ENCODE data around the gene LTB4R2.

Gene LTB4R2

DNA sequence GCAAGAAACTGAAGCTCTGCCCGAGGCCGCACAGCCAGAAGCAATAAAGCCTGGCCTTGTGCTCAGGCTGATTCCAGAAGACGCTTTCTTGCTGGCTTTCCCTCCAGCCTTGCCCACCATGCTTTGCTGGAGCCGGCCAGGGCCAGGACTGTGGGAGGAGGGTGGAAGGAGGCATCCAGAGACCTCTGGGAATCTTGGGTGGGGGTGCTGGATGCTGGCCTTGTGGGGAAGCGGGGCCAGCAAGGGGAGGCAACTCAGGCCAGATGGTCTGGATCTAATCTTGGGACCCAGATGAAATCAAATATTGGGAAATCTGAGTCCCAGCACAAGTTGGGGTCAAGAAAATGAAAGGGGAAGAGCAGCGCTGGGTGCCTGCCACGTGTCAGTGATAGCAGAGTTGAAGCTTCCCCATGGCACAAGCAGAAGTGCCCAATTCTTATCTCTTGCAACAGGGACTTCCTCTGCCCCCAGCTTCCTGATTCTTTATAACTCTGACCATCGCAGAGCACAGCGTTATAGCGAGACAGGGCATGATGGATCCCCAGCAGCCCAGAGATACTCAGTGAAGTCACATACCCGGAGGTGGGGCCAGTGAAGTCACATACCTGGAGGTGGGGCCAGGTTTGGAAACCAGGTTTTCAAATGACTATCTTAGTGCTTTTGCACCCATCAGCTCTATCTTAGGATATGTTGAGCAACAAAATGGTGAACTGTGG, 32.2 kb upstream of the LTB4R2 start:
- no peak for FAIRE-seq

DNA sequence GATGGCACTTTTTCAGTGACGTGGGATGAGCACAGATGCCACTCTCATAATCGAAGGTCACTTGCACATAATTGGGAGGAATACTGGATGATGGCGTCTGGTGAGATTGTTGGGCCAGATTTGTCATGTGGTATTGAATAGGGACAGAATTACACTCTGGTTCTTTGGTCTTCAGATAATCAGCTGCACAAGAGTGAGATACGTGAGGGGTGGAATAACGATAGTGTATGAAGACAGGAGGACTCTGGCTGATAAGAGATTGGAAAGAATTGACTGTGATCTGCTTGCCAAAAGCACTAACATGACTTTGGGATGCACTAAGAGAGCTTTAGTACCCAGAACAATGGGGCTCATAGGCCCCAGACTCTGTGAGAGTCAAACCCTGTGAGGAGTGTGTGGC, 31.5 kb upstream of the LTB4R2 start:
- FAIRE-seq, result no peak

DNA sequence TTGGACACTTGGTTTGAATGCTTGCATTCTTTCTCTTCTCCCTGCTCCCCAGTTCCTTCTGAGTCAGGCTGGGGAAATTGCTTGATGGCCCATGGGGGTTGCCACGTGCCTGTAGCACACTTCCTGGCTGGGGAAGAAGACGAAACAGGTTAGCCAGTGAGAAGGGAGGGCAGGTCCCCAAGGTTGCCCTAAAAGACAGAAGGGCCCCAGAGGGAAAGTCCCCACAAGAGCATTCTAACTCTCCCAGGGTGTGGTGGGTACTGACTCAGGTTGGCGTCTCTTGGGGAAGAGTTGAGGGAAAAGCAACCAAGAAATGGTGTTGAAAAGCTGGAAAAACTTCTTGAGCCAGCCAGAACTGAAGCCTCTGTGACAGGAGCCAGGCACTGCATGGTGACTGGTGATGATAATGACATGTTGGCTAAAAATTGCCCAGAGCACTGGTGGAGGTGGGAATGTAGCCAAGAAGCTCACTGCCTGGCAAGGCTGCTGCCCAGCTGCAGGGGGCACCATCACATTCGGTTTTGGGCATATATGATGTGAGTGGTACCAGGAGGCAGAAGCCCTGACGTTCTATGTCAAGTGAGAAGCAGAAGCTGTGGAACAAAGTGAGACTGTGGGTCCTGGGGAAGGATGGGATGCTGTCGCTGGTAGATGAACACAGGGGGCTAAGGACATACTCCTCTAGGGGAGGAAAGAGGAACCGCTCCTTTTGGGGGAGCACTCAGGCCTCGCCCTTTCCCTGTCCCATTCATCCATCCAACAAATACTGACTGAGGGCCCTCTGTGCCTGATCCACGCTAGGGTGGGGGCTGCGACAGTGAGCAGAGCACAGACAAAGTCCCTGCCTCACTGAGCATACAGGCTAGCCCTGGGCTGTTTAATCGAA, 30.4 kb upstream of the LTB4R2 start:
- no peak for FAIRE-seq

GRCh38 chr14:24280797-24281460, 29.0 kb upstream of the LTB4R2 start:
- FAIRE-seq, result no peak

DNA sequence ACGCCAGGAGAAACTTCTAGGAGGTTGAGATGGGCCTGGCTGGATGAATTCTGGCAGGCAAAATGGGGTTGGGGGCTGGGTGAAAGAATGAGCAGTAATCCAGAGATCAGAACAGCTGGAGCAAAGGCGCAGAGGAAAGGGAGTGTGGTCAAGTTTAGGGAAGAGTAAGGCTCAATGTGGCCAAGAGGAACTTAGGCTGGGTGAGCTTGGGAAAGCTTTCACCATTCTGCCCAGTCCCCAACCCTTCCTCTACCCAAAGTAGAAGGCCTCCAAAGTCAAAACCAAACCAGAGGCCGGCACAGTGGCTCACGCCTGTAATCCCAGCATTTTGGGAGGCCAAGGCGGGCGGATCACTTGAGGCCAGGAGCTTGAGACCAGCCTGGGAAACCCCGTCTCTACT, 28.3 kb upstream of the LTB4R2 start:
- FAIRE-seq, result no peak

DNA sequence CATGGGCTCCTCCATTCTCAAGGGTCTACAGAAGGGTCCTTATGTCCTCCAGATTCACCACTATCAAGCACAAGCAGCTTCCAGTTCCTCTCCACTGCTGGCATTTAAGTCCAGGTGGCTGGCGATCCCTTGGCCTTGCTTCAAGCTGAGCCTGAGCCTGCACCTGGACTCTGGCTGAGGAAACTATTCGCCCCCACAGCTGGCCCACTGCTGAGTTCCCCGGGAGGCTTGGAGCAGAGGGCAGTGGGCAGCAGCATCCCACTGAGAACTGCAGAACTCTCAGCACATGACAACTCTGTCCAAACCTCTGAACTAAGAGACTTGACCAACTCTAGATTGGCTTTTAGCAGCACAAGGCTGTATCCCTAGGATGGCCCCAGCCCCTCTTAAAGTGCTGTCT, 27.2 kb upstream of the LTB4R2 start:
- FAIRE-seq, result no peak

DNA sequence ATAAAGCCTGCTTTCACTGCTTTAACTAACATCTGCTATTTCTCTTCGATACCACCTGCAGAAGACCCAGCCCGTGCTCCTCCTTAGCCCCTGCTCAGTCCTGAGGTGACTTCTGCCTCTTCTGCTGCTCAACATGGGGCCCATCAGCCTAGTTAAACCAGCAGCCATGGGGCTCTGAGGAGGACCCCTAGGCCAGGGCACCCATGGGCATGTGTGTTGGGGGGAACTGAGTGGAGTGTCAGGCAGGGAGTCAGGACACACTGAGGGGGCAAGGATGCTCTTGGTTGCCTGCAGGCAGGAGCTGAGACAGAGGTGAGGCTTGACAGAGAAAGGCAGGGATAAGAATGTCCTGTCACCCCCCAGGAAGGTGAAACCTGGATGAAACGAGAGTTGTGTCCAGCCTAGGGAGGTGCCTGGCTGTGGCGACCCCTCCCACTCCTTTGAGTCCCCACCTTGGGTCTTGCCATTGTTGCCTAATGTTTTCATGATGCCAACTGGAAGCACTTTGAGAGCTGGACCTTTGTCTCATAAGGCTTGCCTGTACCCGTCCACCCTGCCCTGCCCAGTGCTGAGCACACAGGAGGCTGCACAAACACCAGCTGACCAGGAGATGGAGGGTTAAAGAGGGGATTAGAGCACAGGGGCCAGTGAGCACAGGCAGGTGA, 26.0 kb upstream of the LTB4R2 start:
- FAIRE-seq, result no peak

DNA sequence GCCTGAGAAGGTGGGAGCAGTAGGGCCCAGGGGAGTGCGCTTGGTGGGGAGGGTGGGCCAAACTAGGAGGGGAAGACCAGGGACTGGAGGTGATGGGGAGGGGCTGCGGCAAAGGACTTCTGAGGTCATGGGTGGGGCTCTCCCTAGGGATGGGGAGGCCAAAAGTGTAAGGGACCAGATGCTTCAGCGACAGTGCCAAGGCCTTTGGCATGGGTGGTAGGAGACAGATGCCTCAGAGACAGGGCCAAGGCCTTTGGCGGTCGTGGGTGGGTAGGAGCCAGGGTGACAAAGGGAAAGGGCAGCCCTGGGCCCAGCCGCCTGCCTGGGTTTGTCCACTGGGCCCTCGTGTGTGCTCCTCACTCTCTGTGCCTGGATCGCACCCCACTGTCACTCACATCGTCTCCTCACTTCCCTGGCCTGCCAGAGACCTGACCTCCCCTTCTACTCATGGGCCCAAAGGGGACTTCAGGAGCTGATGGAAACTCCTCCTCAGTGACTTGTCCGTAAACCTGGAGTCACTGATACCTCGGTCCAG, 25.4 kb upstream of the LTB4R2 start:
- FAIRE-seq, result no peak

- no peak for FAIRE-seq
Observed at GRCh38 chr14:24285351-24285750, 24.6 kb upstream of the LTB4R2 start.

DNA sequence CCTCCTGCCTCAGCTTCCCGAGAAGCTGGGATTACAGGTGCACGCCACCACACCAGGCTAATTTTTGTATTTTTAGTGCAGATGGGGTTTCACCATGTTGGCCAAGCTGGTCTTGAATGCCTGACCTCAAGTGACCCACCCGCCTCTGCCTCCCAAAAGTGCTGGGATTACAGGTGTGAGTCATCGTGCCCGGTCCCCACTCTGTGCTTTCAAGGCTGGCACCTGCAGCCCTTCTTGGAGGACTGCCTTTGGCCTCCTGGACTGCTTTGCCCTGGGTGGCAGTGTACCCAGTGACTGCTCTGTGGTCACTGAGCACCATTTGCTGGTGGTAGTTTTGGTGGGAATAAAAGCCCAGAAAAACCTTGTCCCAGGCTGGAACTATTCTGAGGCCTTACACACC, 22.9 kb upstream of the LTB4R2 start:
- no peak for FAIRE-seq

DNA sequence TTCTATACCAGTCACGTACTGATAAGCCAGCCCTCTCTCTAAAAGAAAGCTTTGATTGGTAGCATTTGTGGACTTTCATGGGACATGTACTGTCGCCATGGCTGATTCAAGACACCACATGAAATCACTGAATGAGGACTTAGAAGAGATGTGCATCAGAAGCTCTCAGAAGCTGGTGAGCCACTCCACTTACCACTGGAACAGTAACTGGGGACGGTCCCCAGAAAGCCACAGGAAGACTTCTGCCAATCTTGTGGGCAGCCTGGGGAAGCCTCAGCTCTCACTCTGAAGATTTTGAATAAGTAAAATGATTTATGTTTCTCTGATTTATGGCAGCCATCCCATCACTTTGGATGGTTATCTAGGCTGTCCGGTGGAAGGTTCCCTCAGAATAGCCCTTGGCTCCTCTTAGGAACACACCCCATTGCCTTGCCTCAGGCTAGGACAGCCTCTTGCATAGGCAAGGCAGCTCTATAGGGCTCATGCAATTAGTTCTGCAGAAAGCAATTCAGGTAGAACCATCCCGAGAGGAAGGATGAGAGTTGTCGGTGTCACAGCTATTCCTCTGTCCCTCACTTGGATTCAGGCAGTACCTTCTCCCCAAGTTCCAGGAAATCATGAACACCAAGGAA, 20.2 kb upstream of the LTB4R2 start:
- FAIRE-seq, result no peak

DNA sequence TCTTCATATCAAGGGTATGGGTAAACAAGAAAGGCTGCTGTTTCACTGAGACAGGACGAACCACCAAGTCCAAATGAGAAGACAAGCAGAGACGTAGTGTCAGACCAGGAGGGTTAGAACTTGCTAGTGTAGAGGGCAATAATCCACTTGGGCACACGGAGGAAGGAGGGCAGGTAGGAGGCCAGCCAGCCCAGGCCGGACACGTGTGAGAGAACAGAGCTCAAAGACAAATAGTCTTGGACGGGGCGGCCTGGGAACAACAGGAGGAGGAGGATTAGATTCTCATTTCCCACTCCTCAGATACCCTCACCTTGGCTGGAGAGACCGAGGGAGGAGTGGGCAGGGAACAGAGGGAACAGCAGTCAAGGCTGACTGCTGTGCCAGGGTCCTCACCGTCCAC, 19.2 kb upstream of the LTB4R2 start:
- FAIRE-seq, result no peak

DNA sequence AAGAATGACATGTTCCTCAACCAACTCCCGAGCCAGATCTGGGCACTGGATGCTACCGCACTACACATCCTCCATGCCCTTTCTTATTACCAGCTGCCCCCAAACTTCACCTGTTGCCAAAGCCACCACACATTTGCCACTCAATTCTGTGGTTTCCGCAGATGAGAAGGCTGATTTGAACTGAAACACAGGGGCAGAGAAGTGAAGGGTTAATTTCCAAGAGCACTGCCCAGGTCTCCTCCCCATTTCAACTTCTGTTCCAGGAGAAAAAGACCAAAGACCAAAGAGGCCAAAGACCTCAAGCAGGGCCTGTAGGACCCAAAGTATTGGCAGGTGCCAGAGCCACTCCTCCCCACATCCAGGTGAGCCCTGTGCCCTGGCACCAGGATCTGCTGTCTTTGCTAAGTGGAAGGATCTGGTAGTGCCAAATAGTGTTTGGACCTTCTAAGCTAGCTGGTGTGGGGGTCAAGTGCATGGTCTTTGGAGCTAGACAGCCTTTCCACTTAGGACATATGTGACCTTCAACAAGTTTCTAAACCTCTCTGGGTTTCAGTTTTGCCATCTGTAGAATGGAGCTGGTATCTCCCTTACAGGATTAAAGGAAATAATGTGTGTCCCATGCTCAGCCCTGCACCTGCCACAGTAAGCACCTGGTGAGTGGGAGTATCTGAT, 18.4 kb upstream of the LTB4R2 start:
- no peak for FAIRE-seq

GRCh38 chr14:24292118-24292807, 17.7 kb upstream of the LTB4R2 start:
- FAIRE-seq, result no peak

DNA sequence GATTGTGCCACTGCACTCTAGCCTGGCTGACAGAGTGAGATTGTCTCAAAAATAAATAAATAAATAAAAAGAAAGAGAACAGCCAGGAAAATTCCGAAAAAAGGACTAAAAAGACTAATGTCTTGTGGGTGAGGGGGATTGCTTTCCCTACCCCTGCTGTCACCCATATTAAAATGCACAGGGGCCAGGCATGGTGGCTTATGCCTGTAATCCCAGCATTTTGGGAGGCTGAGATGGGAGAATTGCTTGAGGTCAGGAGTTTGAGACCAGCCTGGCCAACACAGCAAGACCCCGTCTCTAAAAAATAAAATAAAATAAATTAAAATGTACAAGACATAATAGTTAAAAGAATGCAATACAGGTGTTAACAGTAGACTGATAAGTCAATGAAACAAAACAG, 16.4 kb upstream of the LTB4R2 start:
- FAIRE-seq, result no peak

DNA sequence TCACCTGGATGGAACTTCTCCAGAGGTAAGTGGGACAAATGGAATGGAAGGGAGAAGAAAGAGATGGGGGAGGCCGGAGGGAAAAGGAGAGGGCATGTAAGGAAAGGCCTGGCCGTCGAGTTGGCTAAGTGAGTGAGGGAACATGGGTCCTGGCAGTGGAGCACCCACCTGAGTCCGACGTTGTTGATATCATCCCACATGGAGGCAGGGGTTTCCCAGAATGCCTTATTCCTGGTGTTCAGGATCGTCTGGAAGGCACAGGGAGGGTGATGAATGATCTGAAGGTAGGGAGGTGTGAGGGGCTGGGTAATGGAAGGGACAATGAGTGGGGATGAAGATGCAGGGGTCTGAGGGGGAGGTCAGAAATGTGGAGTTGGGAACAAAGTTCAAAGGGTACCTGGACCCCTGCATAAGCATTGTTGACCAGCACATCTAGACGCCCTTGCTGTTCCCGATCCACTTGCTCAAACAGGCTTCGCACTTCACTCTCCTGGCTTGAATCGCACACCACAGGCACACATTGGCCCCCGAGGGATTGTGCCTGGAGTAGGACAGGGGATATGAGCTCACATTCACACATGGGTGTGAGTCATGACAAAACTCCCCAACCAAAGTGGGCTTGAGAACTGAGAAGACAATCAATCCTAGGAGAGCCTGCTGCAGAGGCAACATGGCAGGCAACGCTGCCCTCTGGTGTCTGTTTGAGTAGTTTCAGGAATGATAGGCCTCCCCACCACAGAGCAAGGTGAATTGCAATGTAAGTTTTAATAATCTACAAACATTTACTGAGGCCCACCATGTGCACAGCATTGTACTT, 13.4 kb upstream of the LTB4R2 start:
- no peak for FAIRE-seq

DNA sequence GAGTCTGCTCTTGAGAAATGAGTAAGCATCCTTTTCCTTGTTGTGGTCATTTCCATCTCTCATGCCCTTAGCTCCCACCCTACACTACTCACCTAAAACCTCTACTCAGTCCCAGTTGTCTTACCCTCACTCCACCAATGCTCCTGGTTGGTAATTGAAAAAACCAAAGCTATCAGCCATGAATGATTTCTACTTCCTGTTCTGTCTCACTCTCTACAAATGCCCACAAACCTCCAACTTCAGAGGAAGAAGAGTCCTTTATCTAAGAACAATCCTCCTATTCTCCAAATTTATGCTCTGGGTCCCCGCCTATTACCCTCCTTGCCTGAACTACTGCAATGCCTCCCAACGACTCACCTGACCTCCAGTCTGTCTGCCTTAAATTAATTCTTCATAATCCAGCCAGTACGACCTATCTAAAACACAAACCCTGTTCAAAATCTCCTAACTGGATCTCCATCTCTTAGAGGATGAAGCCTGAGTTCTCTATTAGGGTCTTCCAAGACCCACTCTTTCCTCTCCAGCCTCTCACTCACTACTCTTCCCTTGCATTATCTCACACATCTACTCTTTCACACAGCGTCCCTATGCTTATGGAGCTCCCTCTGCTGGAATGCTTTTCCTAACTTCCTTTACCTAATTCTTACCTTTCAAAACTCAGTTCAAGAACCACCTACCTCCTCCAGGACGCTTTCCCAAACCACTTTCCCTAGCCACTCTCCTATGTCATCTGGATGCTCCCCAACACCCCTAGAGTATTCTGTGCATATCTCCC, 12.6 kb upstream of the LTB4R2 start:
- FAIRE-seq, result no peak

DNA sequence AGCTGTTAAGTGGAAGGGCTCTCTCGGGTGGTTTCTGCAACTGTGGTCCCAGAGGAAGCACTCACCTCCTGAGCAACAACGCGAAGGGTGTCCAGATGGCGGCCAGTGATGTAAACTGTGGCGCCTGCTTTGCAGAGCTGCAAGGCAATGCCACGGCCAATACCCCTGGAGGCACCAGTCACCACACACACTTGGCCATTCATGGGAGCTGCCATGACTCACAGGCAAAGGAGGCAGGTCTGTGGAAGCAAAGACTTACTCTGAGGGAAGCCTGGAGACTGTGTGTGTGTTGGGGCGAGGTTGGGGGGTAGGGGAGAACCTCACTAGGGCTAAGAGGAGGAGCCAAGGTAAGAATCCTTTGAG, 11.1 kb upstream of the LTB4R2 start:
- no peak for FAIRE-seq

All from endometrium (tissue), 2 donors.